Measurements from ENCODE around the gene VN1R4. TPM values are rescaled to one million over a fixed set of nuclear protein-coding genes. Genes with fewer than 3 reads are reported as not detected.
"Not testable (repeated sequence)": the region's sequence is repeated elsewhere in the genome, so short reads cannot be mapped to it uniquely, and the experiment has no call there.

The VN1R4 gene
- total and polyA plus RNA-seq, 8 donors, result not detected

GRCh38 chr19:53290758-53291549 lies 23.4 kb upstream of the VN1R4 start:
- no peaks in the 10 kb centered on the region for H3K4me1 ChIP-seq
- no peak for ATAC-seq
- peaks cover 0 to 83% of the 10 kb centered on the region in 2 donors for H3K9me3 ChIP-seq
- intact Hi-C loops (cut with DNase I), result no loop called here
- no peak overlapping the region for H3K4me3 ChIP-seq
- H3K36me3 ChIP-seq, result no peaks in the 10 kb centered on the region
- no peak for TF ChIP-seq CTCF (IDR thresholded peaks at IDR 0.05)
- DNase-seq, result peak in 1 of 4 donors; percentile 73
- no peaks in the 10 kb centered on the region for H3K27me3 ChIP-seq
- no peak overlapping the region for H3K27ac ChIP-seq

GRCh38 chr19:53285087-53285486 lies 17.6 kb upstream of the VN1R4 start:
- peaks cover 0 to 45% of the 10 kb centered on the region in 2 donors for H3K9me3 ChIP-seq
- intact Hi-C loops (cut with DNase I), result no loop called here
- no peak for DNase-seq

GRCh38 chr19:53281947-53282346 lies 14.4 kb upstream of the VN1R4 start:
- H3K4me1 ChIP-seq; H3K36me3 ChIP-seq; H3K27ac ChIP-seq; ATAC-seq; H3K4me3 ChIP-seq; intact Hi-C loops (cut with DNase I); H3K27me3 ChIP-seq: not testable (repeated sequence)
- H3K9me3 ChIP-seq, result peaks cover 0 to 32% of the 10 kb centered on the region in 2 donors
- peak in 1 of 4 donors; percentile 14 for DNase-seq

More at GRCh38 chr19:53285087-53285486, 17.6 kb upstream of the VN1R4 start:
- no peak for ATAC-seq
- Histone ChIP-seq H3K4me3 (no peak overlapping the region), H3K27ac (no peak overlapping the region), H3K36me3 (no peaks in the 10 kb centered on the region), H3K4me1 (no peaks in the 10 kb centered on the region), H3K27me3 (peaks cover 0 to 7% of the 10 kb centered on the region in 2 donors)
- no peak for TF ChIP-seq CTCF (IDR thresholded peaks at IDR 0.05)

GRCh38 chr19:53275480-53275879 lies 8.0 kb upstream of the VN1R4 start:
- ATAC-seq (no peak), DNase-seq (no peak)
- Histone ChIP-seq H3K4me1 (no peaks in the 10 kb centered on the region), H3K9me3 (peaks cover 0 to 33% of the 10 kb centered on the region in 2 donors), H3K27me3 (peaks cover 0 to 6% of the 10 kb centered on the region in 2 donors), H3K27ac (no peak overlapping the region), H3K36me3 (no peaks in the 10 kb centered on the region), H3K4me3 (no peak overlapping the region)
- intact Hi-C loops (cut with DNase I), result no loop called here
- TF ChIP-seq CTCF (IDR thresholded peaks at IDR 0.05), result no peak

GRCh38 chr19:53272044-53272443 lies 4.5 kb upstream of the VN1R4 start:
- no peaks in the 10 kb centered on the region for H3K36me3 ChIP-seq
- intact Hi-C loops (cut with DNase I), result no loop called here
- no peaks in the 10 kb centered on the region for H3K4me1 ChIP-seq
- DNase-seq (no peak), ATAC-seq (no peak)
- H3K27ac ChIP-seq, result no peak overlapping the region
- no peaks in the 10 kb centered on the region for H3K27me3 ChIP-seq
- no peak overlapping the region for H3K4me3 ChIP-seq
- TF ChIP-seq CTCF (IDR thresholded peaks at IDR 0.05), result no peak
- H3K9me3 ChIP-seq, result peaks cover 0 to 25% of the 10 kb centered on the region in 2 donors

- H3K36me3 ChIP-seq; DNase-seq; H3K4me3 ChIP-seq; H3K4me1 ChIP-seq; ATAC-seq; H3K27ac ChIP-seq; intact Hi-C loops (cut with DNase I); H3K27me3 ChIP-seq: not testable (repeated sequence)
- peaks cover 0 to 32% of the 10 kb centered on the region in 2 donors for H3K9me3 ChIP-seq
Observed at GRCh38 chr19:53269861-53270260, 2.3 kb upstream of the VN1R4 start.

- DNase-seq; H3K4me3 ChIP-seq; H3K36me3 ChIP-seq; H3K27ac ChIP-seq; intact Hi-C loops (cut with DNase I); H3K27me3 ChIP-seq; ATAC-seq; H3K4me1 ChIP-seq: not testable (repeated sequence)
- peaks cover 0 to 72% of the 10 kb centered on the region in 2 donors for H3K9me3 ChIP-seq
Observed at GRCh38 chr19:53257715-53258342, 9.7 kb downstream of the VN1R4 start, which contains the start of gene VN1R2. Gene VN1R2, plus strand, starts transcription at chr19:53258292. Its CDS starts 84 bp downstream, at chr19:53258376.

Data from left lung (tissue), 10 donors.